ENCODE results near the gene H1-8. TPM values are rescaled to one million over a fixed set of nuclear protein-coding genes. Genes with fewer than 3 reads are reported as not detected.

Gene H1-8
- total and polyA plus RNA-seq, 2 experiments from 2014 or later, result not detected

- H2AFZ ChIP-seq, result no peak overlapping the region
- H3K4me2 ChIP-seq, result no peak overlapping the region
- peaks cover 36% of the 10 kb centered on the region for H3K4me1 ChIP-seq (ENCODE audit: insufficient read depth)
- H3K4me3 ChIP-seq, result no peak overlapping the region
- peaks cover 6% of the 10 kb centered on the region for H3K79me2 ChIP-seq
- H3K27me3 ChIP-seq, result no peaks in the 10 kb centered on the region
- 99% methylated on average over 12 of the region's 12 CpGs for WGBS (ENCODE audit: low lambda C conversion rate, missing lambda C conversion rate)
- H3K27ac ChIP-seq, result no peak overlapping the region
- TF ChIP-seq CTCF (IDR thresholded peaks at IDR 0.05; ENCODE audit: poor library complexity) (no peak), EZH2phosphoT487 (IDR thresholded peaks at IDR 0.05; ENCODE audit: low read depth, severe bottlenecking, unreplicated experiment) (no peak), EZH2 (IDR thresholded peaks at IDR 0.05; ENCODE audit: borderline replicate concordance) (no peak)
- H3K9me2 ChIP-seq (replicated peaks; ENCODE audit: insufficient read depth), result no peaks in the 10 kb centered on the region
- no peak for DNase-seq (ENCODE audit: low spot score)
- no peaks in the 10 kb centered on the region for H3K9me3 ChIP-seq (ENCODE audit: low read depth)
- H4K20me1 ChIP-seq (ENCODE audit: insufficient read depth, poor library complexity, severe bottlenecking), result no peaks in the 10 kb centered on the region
- no peaks in the 10 kb centered on the region for H3K36me3 ChIP-seq (replicated peaks; ENCODE audit: insufficient read depth, low read depth)
Measured at GRCh38 chr3:129563332-129563731, 20.4 kb downstream of the H1-8 start.

- no peak for TF ChIP-seq EZH2 (IDR thresholded peaks at IDR 0.05; ENCODE audit: borderline replicate concordance)
- no peak for TF ChIP-seq EZH2phosphoT487 (IDR thresholded peaks at IDR 0.05; ENCODE audit: low read depth, severe bottlenecking, unreplicated experiment)
- no peak for TF ChIP-seq CTCF (IDR thresholded peaks at IDR 0.05; ENCODE audit: poor library complexity)
- Histone ChIP-seq H4K20me1 (ENCODE audit: insufficient read depth, poor library complexity, severe bottlenecking) (no peaks in the 10 kb centered on the region), H3K9me3 (ENCODE audit: low read depth) (no peaks in the 10 kb centered on the region), H3K36me3 (replicated peaks; ENCODE audit: insufficient read depth, low read depth) (no peaks in the 10 kb centered on the region), H3K9me2 (replicated peaks; ENCODE audit: insufficient read depth) (no peaks in the 10 kb centered on the region), H3K4me3 (no peak overlapping the region), H3K4me1 (ENCODE audit: insufficient read depth) (peaks cover 29% of the 10 kb centered on the region), H3K79me2 (peaks cover 6% of the 10 kb centered on the region), H3K27me3 (no peaks in the 10 kb centered on the region), H3K4me2 (no peak overlapping the region), H2AFZ (no peak overlapping the region), H3K27ac (no peak overlapping the region)
- no peak for DNase-seq (ENCODE audit: low spot score)
- 97% methylated on average over 7 of the region's 8 CpGs for WGBS (ENCODE audit: low lambda C conversion rate, missing lambda C conversion rate)
Measured at GRCh38 chr3:129563850-129564535, 21.0 kb downstream of the H1-8 start.

GRCh38 chr3:129564981-129565644 lies 22.1 kb downstream of the H1-8 start:
- peaks cover 18% of the 10 kb centered on the region for H3K4me1 ChIP-seq (ENCODE audit: insufficient read depth)
- TF ChIP-seq EZH2 (IDR thresholded peaks at IDR 0.05; ENCODE audit: borderline replicate concordance) (no peak), CTCF (IDR thresholded peaks at IDR 0.05; ENCODE audit: poor library complexity) (no peak), EZH2phosphoT487 (IDR thresholded peaks at IDR 0.05; ENCODE audit: low read depth, severe bottlenecking, unreplicated experiment) (no peak)

More at GRCh38 chr3:129564981-129565644, 22.1 kb downstream of the H1-8 start:
- WGBS (ENCODE audit: low lambda C conversion rate, missing lambda C conversion rate), result 90% methylated on average over 21 of the region's 21 CpGs
- Histone ChIP-seq H4K20me1 (ENCODE audit: insufficient read depth, poor library complexity, severe bottlenecking) (no peaks in the 10 kb centered on the region), H3K27me3 (no peaks in the 10 kb centered on the region), H3K9me3 (ENCODE audit: low read depth) (no peaks in the 10 kb centered on the region), H3K79me2 (no peaks in the 10 kb centered on the region), H2AFZ (no peak overlapping the region), H3K4me2 (no peak overlapping the region), H3K27ac (no peak overlapping the region), H3K4me3 (no peak overlapping the region), H3K36me3 (replicated peaks; ENCODE audit: insufficient read depth, low read depth) (no peaks in the 10 kb centered on the region), H3K9me2 (replicated peaks; ENCODE audit: insufficient read depth) (no peaks in the 10 kb centered on the region)
- DNase-seq (ENCODE audit: low spot score), result no peak

Measured in hepatocyte (in vitro differentiated cells).